Calu3 (cell line): ENCODE measurements around the gene RHOBTB1. TPM values are rescaled to one million over a fixed set of nuclear protein-coding genes. Genes with fewer than 3 reads are reported as not detected.

Experiments used
- BruUV-seq: library from RNA; stranded (reverse); fragments of 400-500 nt; replicated peaks from 2 replicates; lab custom pipeline; 2021; lab: Mats Ljungman, UMichigan
- CTCF ChIA-PET: fragments of 300-600 bp; sonication (Branson Sonifier 250); formaldehyde crosslinking; loops from one replicate; lab custom pipeline; 2022; ENCODE audit warnings: antibody characterized with exemption; lab: Charles Lee
- DNase-seq: peaks from one replicate; pipeline ENCODE4 v3.0.0; 2022
- H3K27ac Mint-ChIP-seq: one replicate; pipeline ENCODE4 v1.8.0; 2022; ENCODE audit warnings: mixed read lengths; ENCODE audit not compliant: unreplicated experiment
- H3K27me3 Mint-ChIP-seq: one replicate; pipeline ENCODE4 v1.8.0; 2022; ENCODE audit warnings: mixed read lengths; ENCODE audit not compliant: unreplicated experiment
- H3K36me3 Mint-ChIP-seq: one replicate; pipeline ENCODE4 v1.8.0; 2022; ENCODE audit warnings: mild to moderate bottlenecking, moderate library complexity, mixed read lengths; ENCODE audit not compliant: insufficient read depth, unreplicated experiment
- H3K4me1 Mint-ChIP-seq: one replicate; pipeline ENCODE4 v1.8.0; 2022; ENCODE audit warnings: mild to moderate bottlenecking, low read depth, mixed read lengths; ENCODE audit not compliant: unreplicated experiment
- H3K4me3 Mint-ChIP-seq: one replicate; pipeline ENCODE4 v1.8.0; 2022; ENCODE audit warnings: mild to moderate bottlenecking, low read depth, moderate library complexity, mixed read lengths; ENCODE audit not compliant: unreplicated experiment
- H3K9me3 Mint-ChIP-seq: one replicate; pipeline ENCODE4 v1.8.0; 2022; ENCODE audit warnings: low read depth, mixed read lengths; ENCODE audit not compliant: unreplicated experiment
- CTCF ChIP-seq: fragments of 200-600 bp; IDR thresholded peaks from one replicate; pipeline ENCODE4 v1.8.0; 2022; ENCODE audit warnings: antibody characterized with exemption; ENCODE audit not compliant: unreplicated experiment
- intact Hi-C: fragments of 100-400 bp; cut with micrococcal nuclease; formaldehyde crosslinking; loops from one replicate; pipeline ENCODE4 v1.10.0; 2022; ENCODE audit not compliant: unreplicated experiment
- total RNA-seq: library from RNA; stranded (reverse); gene quantifications from 2 replicates; pipeline ENCODE4 v1.2.3, GENCODE V29; 2022

RHOBTB1 gene
- total RNA-seq, 1 experiment from 2014 or later: 9.8 TPM

GRCh38 chr10:60917331-60918280 is 26.4 kb downstream of the RHOBTB1 start:
- H3K4me1 Mint-ChIP-seq: no peaks in the 10 kb centered on the region
- H3K36me3 Mint-ChIP-seq: no peaks in the 10 kb centered on the region
- H3K9me3 Mint-ChIP-seq: peaks cover 2% of the 10 kb centered on the region
- no peaks in the 10 kb centered on the region for H3K27me3 Mint-ChIP-seq
- BruUV-seq: no TSS peak
- H3K27ac Mint-ChIP-seq: no peak overlapping the region
- no peak overlapping the region for H3K4me3 Mint-ChIP-seq
- intact Hi-C loops: no loop called here
- no peak for TF ChIP-seq CTCF
- no peak for DNase-seq
- CTCF ChIA-PET: no interaction called here

DNA sequence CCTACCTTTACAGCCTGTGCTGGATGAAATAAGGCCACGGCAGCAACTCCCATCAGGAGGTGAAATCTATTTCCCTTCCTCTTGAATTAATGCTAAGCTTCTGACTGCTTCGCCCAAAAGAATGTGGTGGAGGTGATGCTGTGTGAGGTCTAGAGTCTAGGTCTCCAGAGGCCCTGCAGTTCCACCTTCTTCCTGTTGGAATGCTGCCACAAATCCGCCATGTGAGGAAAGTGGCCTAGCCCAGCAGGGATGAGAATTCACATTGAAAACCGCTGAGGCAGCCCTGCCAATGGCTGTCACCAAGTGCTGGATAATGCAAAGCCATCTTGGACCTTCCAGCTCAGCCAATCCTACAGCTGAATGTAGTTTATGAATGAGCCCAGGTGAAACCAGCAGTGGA is 28.0 kb downstream of the RHOBTB1 start:
- H3K36me3 Mint-ChIP-seq: no peaks in the 10 kb centered on the region
- CTCF ChIA-PET: interaction anchor here (1.3 kb wide), 1 partner anchor 23 kb away, joined by 3 read pairs; no protein-coding TSS in a partner anchor
- H3K27me3 Mint-ChIP-seq: no peaks in the 10 kb centered on the region
- H3K9me3 Mint-ChIP-seq: peaks cover 2% of the 10 kb centered on the region
- peak; percentile 13 for TF ChIP-seq CTCF
- DNase-seq: peak; percentile 15
- H3K4me1 Mint-ChIP-seq: no peaks in the 10 kb centered on the region
- H3K27ac Mint-ChIP-seq: no peak overlapping the region
- intact Hi-C loops: no loop called here
- no TSS peak for BruUV-seq
- H3K4me3 Mint-ChIP-seq: no peak overlapping the region

DNA sequence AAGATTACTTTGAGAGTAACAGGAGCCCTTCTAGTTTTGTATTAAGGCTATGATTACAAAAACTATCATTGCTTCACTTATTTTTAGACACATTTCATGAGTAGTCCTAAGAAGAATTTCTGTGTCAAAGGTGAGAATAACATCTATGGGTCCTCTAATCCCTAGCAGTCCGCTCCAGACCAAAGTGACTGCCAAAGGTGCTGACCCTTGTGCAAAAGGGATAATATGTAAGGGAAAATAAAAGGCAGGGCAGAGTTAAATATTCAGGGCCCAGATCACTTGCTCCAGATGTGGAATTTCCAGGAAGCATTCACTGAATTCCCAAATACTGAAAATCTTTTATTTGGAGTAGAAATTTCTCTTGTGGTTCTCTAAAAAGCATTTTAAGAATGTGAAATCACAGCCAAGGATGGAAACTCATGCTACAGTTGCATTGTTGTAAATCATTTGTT is 29.3 kb downstream of the RHOBTB1 start:
- no peak for DNase-seq
- intact Hi-C loops: no loop called here
- Mint-ChIP-seq H3K4me1 (no peaks in the 10 kb centered on the region), H3K27me3 (no peaks in the 10 kb centered on the region), H3K4me3 (no peak overlapping the region), H3K9me3 (peaks cover 2% of the 10 kb centered on the region), H3K27ac (no peak overlapping the region), H3K36me3 (no peaks in the 10 kb centered on the region)
- TF ChIP-seq CTCF: no peak
- CTCF ChIA-PET: interaction anchor here (1.3 kb wide), 1 partner anchor 24 kb away, joined by 3 read pairs; no protein-coding TSS in a partner anchor
- no TSS peak for BruUV-seq

- no peaks in the 10 kb centered on the region for H3K27me3 Mint-ChIP-seq
- H3K9me3 Mint-ChIP-seq: peaks cover 2% of the 10 kb centered on the region
- H3K4me1 Mint-ChIP-seq: no peaks in the 10 kb centered on the region
- CTCF ChIA-PET: no interaction called here
- H3K27ac Mint-ChIP-seq: no peak overlapping the region
- TF ChIP-seq CTCF: no peak
- DNase-seq: no peak
- BruUV-seq: no TSS peak
- no peak overlapping the region for H3K4me3 Mint-ChIP-seq
- no peaks in the 10 kb centered on the region for H3K36me3 Mint-ChIP-seq
- intact Hi-C loops: no loop called here
Measured at GRCh38 chr10:60913657-60914056, 30.3 kb downstream of the RHOBTB1 start.
